Coronary artery (tissue), 2 donors: ENCODE data around the gene TGFBR1.

Experiments
- DNase-seq: peaks from one replicate; pipeline ENCODE4 v3.0.0-alpha.2; 2017; ENCODE audit warnings: low spot score
- H3K27ac ChIP-seq, 2 donors: fragments of 200-600 bp; sonication (generic); one replicate each; pipeline ENCODE4 v1.5.1; 2016 to 2019
- H3K4me3 ChIP-seq: fragments of 200-600 bp; sonication (generic); 2 replicates; pipeline ENCODE4 v1.5.1; 2016; ENCODE audit warnings: mild to moderate bottlenecking, moderate library complexity
- CTCF ChIP-seq: fragments of 200-600 bp; sonication (generic); IDR thresholded peaks from one replicate; pipeline ENCODE4 v1.5.1; 2019; ENCODE audit warnings: antibody characterized with exemption

TGFBR1 gene

GRCh38 chr9:99143655-99144054, 38.7 kb downstream of the TGFBR1 start:
- no peak for DNase-seq
- Histone ChIP-seq H3K4me3 (no peak overlapping the region), H3K27ac (no peak overlapping the region)
- TF ChIP-seq CTCF: no peak

- no peak overlapping the region for H3K4me3 ChIP-seq
- TF ChIP-seq CTCF: no peak
- H3K27ac ChIP-seq: no peak overlapping the region
- no peak for DNase-seq
These were observed 40.1 kb downstream of the TGFBR1 start for GRCh38 chr9:99144966-99145365.

GRCh38 chr9:99146574-99146973, 41.7 kb downstream of the TGFBR1 start:
- TF ChIP-seq CTCF: no peak
- Histone ChIP-seq H3K27ac (no peak overlapping the region), H3K4me3 (no peak overlapping the region)
- DNase-seq: no peak

GRCh38 chr9:99147177-99147576, 42.3 kb downstream of the TGFBR1 start:
- TF ChIP-seq CTCF: no peak
- Histone ChIP-seq H3K27ac (no peak overlapping the region), H3K4me3 (no peak overlapping the region)
- DNase-seq: no peak

GRCh38 chr9:99150451-99151171, 45.7 kb downstream of the TGFBR1 start:
- DNase-seq: no peak
- Histone ChIP-seq H3K27ac (no peak overlapping the region), H3K4me3 (no peak overlapping the region)
- TF ChIP-seq CTCF: no peak

GRCh38 chr9:99154356-99154755, 49.4 kb downstream of the TGFBR1 start:
- H3K4me3 ChIP-seq: no peak overlapping the region
- no peak overlapping the region for H3K27ac ChIP-seq
- TF ChIP-seq CTCF: no peak
- no peak for DNase-seq

- TF ChIP-seq CTCF: no peak
- DNase-seq: no peak
- Histone ChIP-seq H3K27ac (no peak overlapping the region), H3K4me3 (no peak overlapping the region)
These were observed 50.8 kb downstream of the TGFBR1 start for GRCh38 chr9:99155736-99156135.
